GM12878 (cell line): ENCODE data around the gene ITGA5. TPM values are rescaled to one million over a fixed set of nuclear protein-coding genes. Genes with fewer than 3 reads are reported as not detected.

ENCODE experiments used
- CUX1 ChIP-seq: IDR thresholded peaks from 2 replicates; pipeline ENCODE4 v1.6.1; 2012; ENCODE audit warnings: improper control_type of control experiment, low read depth, low read length; ENCODE audit not compliant: insufficient replicate concordance
- MEF2A ChIP-seq: IDR thresholded peaks from 2 replicates; pipeline ENCODE4 v1.6.1; 2011; ENCODE audit warnings: low read depth, mild to moderate bottlenecking, low read length, moderate library complexity; ENCODE audit not compliant: insufficient read depth
- NR2F1 ChIP-seq: fragments of 450-650 bp; conservative IDR thresholded peaks from 2 replicates; pipeline ENCODE4 v1.6.1; 2017; ENCODE audit warnings: mild to moderate bottlenecking
- polyA plus RNA-seq, 11 experiments: library from polyadenylated mRNA; depleted of rRNA in 4 of 11; unstranded in 6 of 11; stranded (reverse) in 5 of 11; fragments of >200 nt; fragmentation: Nextera tagmentation in 4 of 11; fragmentation: Illumina TruSeq in 1 of 11; extraction: Ambion mirVana in 4 of 11; extraction: Trizol in 1 of 11; gene quantifications; 1 replicate in 1 of 11; 2 replicates in 10 of 11; pipeline versions ENCODE4 v1.2.1 to v1.2.3, GENCODE V29; 2011 to 2016; ENCODE audit warnings: inconsistent platforms in 2 of 11, missing spikeins in 2 of 11, low read depth in 1 of 11
- total RNA-seq, 4 experiments: library from RNA; depleted of rRNA in 3 of 4; stranded (reverse); fragments of >200 nt in 3 of 4; fragmentation: Illumina TruSeq in 1 of 4; extraction: Trizol in 1 of 4; gene quantifications; 2 replicates each; pipeline versions ENCODE4 v1.2.1 to v1.2.3, GENCODE V29; 2013 to 2021

Gene ITGA5
- total and polyA plus RNA-seq, 10 of the 15 experiments (the other 5 are each of a cell fraction or from before 2014, with no cell fraction given) = 0.15 to 22.5 (median 0.61) TPM

GRCh38 chr12:54349036-54349435, 70.0 kb downstream of the ITGA5 start (continued):
- TF ChIP-seq CUX1 (no peak), NR2F1 (no peak), MEF2A (no peak)

Other genes starting within 250 kb of the ITGA5 start
Only the 7 nearest of the 13 such genes appear.
- gene NFE2, start 118.3 kb downstream of the ITGA5 start, total RNA-seq (2014; rRNA removed) = not detected in 2 replicates
- not detected in 2 replicates for gene NFE2, start 118.3 kb downstream of the ITGA5 start, total RNA-seq (2014; rRNA removed; fragmentation: Illumina TruSeq; extraction: Trizol)
- 0.28 TPM in 1 of 2 replicates, not detected in the other for gene NFE2, start 118.3 kb downstream of the ITGA5 start, total RNA-seq (2021)
- gene NFE2, start 118.3 kb downstream of the ITGA5 start, polyA plus RNA-seq (2011; rRNA removed) = not detected in 2 replicates
- gene NFE2, start 118.3 kb downstream of the ITGA5 start, polyA plus RNA-seq (2014; fragmentation: Illumina TruSeq; extraction: Trizol) = not detected in 2 replicates
- gene NFE2, start 118.3 kb downstream of the ITGA5 start, polyA plus RNA-seq (2014; fragmentation: Nextera tagmentation; extraction: Ambion mirVana) = not detected
- 0.06 TPM in 1 of 2 replicates, not detected in the other for gene NFE2, start 118.3 kb downstream of the ITGA5 start, polyA plus RNA-seq (2014; rRNA removed)
- not detected for gene NFE2, start 118.3 kb downstream of the ITGA5 start, polyA plus RNA-seq (2016; fragmentation: Nextera tagmentation; extraction: Ambion mirVana)
- 112 and 131 TPM in 2 replicates for gene COPZ1, start 94.1 kb downstream of the ITGA5 start, total RNA-seq (2014; rRNA removed)
- 128 and 130 TPM in 2 replicates for gene COPZ1, start 94.1 kb downstream of the ITGA5 start, total RNA-seq (2014; rRNA removed; fragmentation: Illumina TruSeq; extraction: Trizol)
- 120 and 135 TPM in 2 replicates for gene COPZ1, start 94.1 kb downstream of the ITGA5 start, total RNA-seq (2021)
- 263 and 302 TPM in 2 replicates for gene COPZ1, start 94.1 kb downstream of the ITGA5 start, polyA plus RNA-seq (2011; rRNA removed)
- 177 and 205 TPM in 2 replicates for gene COPZ1, start 94.1 kb downstream of the ITGA5 start, polyA plus RNA-seq (2014; fragmentation: Illumina TruSeq; extraction: Trizol)
- 100 to 1,000 TPM; 260 to 378 TPM for gene COPZ1, start 94.1 kb downstream of the ITGA5 start, polyA plus RNA-seq (2014; fragmentation: Nextera tagmentation; extraction: Ambion mirVana)
- 123 and 129 TPM in 2 replicates for gene COPZ1, start 94.1 kb downstream of the ITGA5 start, polyA plus RNA-seq (2014; rRNA removed)
- gene COPZ1, start 94.1 kb downstream of the ITGA5 start, polyA plus RNA-seq (2016; fragmentation: Nextera tagmentation; extraction: Ambion mirVana) = 100 to 1,000 TPM; 192 to 209 TPM
- 2.4 and 3.4 TPM in 2 replicates for gene GPR84, start 54.8 kb downstream of the ITGA5 start, total RNA-seq (2014; rRNA removed)
- gene GPR84, start 54.8 kb downstream of the ITGA5 start, total RNA-seq (2014; rRNA removed; fragmentation: Illumina TruSeq; extraction: Trizol) = 1.9 and 2.0 TPM in 2 replicates
- gene GPR84, start 54.8 kb downstream of the ITGA5 start, total RNA-seq (2021) = 3.7 and 4.0 TPM in 2 replicates
- gene GPR84, start 54.8 kb downstream of the ITGA5 start, polyA plus RNA-seq (2011; rRNA removed) = 0.12 and 0.37 TPM in 2 replicates
- gene GPR84, start 54.8 kb downstream of the ITGA5 start, polyA plus RNA-seq (2014; fragmentation: Illumina TruSeq; extraction: Trizol) = 1.6 and 4.1 TPM in 2 replicates
- gene GPR84, start 54.8 kb downstream of the ITGA5 start, polyA plus RNA-seq (2014; fragmentation: Nextera tagmentation; extraction: Ambion mirVana) = 1 to 10 TPM; 2.1 to 4.7 TPM
- 2.4 and 3.2 TPM in 2 replicates for gene GPR84, start 54.8 kb downstream of the ITGA5 start, polyA plus RNA-seq (2014; rRNA removed)
- 1 to 10 TPM; 2.7 to 4.0 TPM for gene GPR84, start 54.8 kb downstream of the ITGA5 start, polyA plus RNA-seq (2016; fragmentation: Nextera tagmentation; extraction: Ambion mirVana)
- 1.8 and 1.9 TPM in 2 replicates for gene ZNF385A, start 34.5 kb downstream of the ITGA5 start, total RNA-seq (2014; rRNA removed)
- 1.2 and 1.3 TPM in 2 replicates for gene ZNF385A, start 34.5 kb downstream of the ITGA5 start, total RNA-seq (2014; rRNA removed; fragmentation: Illumina TruSeq; extraction: Trizol)
- gene ZNF385A, start 34.5 kb downstream of the ITGA5 start, total RNA-seq (2021) = 23.3 and 23.5 TPM in 2 replicates
- gene ZNF385A, start 34.5 kb downstream of the ITGA5 start, polyA plus RNA-seq (2011; rRNA removed) = 0.24 and 2.0 TPM in 2 replicates
- 4.6 and 10.4 TPM in 2 replicates for gene ZNF385A, start 34.5 kb downstream of the ITGA5 start, polyA plus RNA-seq (2014; fragmentation: Illumina TruSeq; extraction: Trizol)
- gene ZNF385A, start 34.5 kb downstream of the ITGA5 start, polyA plus RNA-seq (2014; fragmentation: Nextera tagmentation; extraction: Ambion mirVana) = under 1 TPM; 0.26 to 0.62 TPM
- gene ZNF385A, start 34.5 kb downstream of the ITGA5 start, polyA plus RNA-seq (2014; rRNA removed) = 7.7 and 10.8 TPM in 2 replicates
- 10 to 100 TPM; 24.6 to 26.1 TPM for gene ZNF385A, start 34.5 kb downstream of the ITGA5 start, polyA plus RNA-seq (2016; fragmentation: Nextera tagmentation; extraction: Ambion mirVana)
- gene GTSF1, start 54.3 kb upstream of the ITGA5 start, total RNA-seq (2014; rRNA removed) = 82.4 and 95.4 TPM in 2 replicates
- 100 and 102 TPM in 2 replicates for gene GTSF1, start 54.3 kb upstream of the ITGA5 start, total RNA-seq (2014; rRNA removed; fragmentation: Illumina TruSeq; extraction: Trizol)
- 65.9 and 67.9 TPM in 2 replicates for gene GTSF1, start 54.3 kb upstream of the ITGA5 start, total RNA-seq (2021)
- 1.5 and 1.6 TPM in 2 replicates for gene GTSF1, start 54.3 kb upstream of the ITGA5 start, polyA plus RNA-seq (2011; rRNA removed)
- 146 and 192 TPM in 2 replicates for gene GTSF1, start 54.3 kb upstream of the ITGA5 start, polyA plus RNA-seq (2014; fragmentation: Illumina TruSeq; extraction: Trizol)
- 100 to 1,000 TPM; 257 to 374 TPM for gene GTSF1, start 54.3 kb upstream of the ITGA5 start, polyA plus RNA-seq (2014; fragmentation: Nextera tagmentation; extraction: Ambion mirVana)
- 114 and 139 TPM in 2 replicates for gene GTSF1, start 54.3 kb upstream of the ITGA5 start, polyA plus RNA-seq (2014; rRNA removed)
- 100 to 1,000 TPM; 178 to 186 TPM for gene GTSF1, start 54.3 kb upstream of the ITGA5 start, polyA plus RNA-seq (2016; fragmentation: Nextera tagmentation; extraction: Ambion mirVana)
- 152 and 168 TPM in 2 replicates for gene NCKAP1L, start 78.5 kb upstream of the ITGA5 start, total RNA-seq (2014; rRNA removed)
- gene NCKAP1L, start 78.5 kb upstream of the ITGA5 start, total RNA-seq (2014; rRNA removed; fragmentation: Illumina TruSeq; extraction: Trizol) = 131 and 136 TPM in 2 replicates
- gene NCKAP1L, start 78.5 kb upstream of the ITGA5 start, total RNA-seq (2021) = 131 and 133 TPM in 2 replicates
- 206 and 215 TPM in 2 replicates for gene NCKAP1L, start 78.5 kb upstream of the ITGA5 start, polyA plus RNA-seq (2011; rRNA removed)
- gene NCKAP1L, start 78.5 kb upstream of the ITGA5 start, polyA plus RNA-seq (2014; fragmentation: Illumina TruSeq; extraction: Trizol) = 123 and 147 TPM in 2 replicates
- 10 to 100 TPM; 16.9 to 41.0 TPM for gene NCKAP1L, start 78.5 kb upstream of the ITGA5 start, polyA plus RNA-seq (2014; fragmentation: Nextera tagmentation; extraction: Ambion mirVana)
- 96.8 and 101 TPM in 2 replicates for gene NCKAP1L, start 78.5 kb upstream of the ITGA5 start, polyA plus RNA-seq (2014; rRNA removed)
- gene NCKAP1L, start 78.5 kb upstream of the ITGA5 start, polyA plus RNA-seq (2016; fragmentation: Nextera tagmentation; extraction: Ambion mirVana) = 10 to 100 TPM; 84.7 to 87.9 TPM
- gene PDE1B, start 130.3 kb upstream of the ITGA5 start, total RNA-seq (2014; rRNA removed) = 3.3 and 3.6 TPM in 2 replicates
- 2.4 and 2.9 TPM in 2 replicates for gene PDE1B, start 130.3 kb upstream of the ITGA5 start, total RNA-seq (2014; rRNA removed; fragmentation: Illumina TruSeq; extraction: Trizol)
- gene PDE1B, start 130.3 kb upstream of the ITGA5 start, total RNA-seq (2021) = 2.6 and 3.5 TPM in 2 replicates
- gene PDE1B, start 130.3 kb upstream of the ITGA5 start, polyA plus RNA-seq (2011; rRNA removed) = 8.1 and 10.3 TPM in 2 replicates
- 6.5 and 7.6 TPM in 2 replicates for gene PDE1B, start 130.3 kb upstream of the ITGA5 start, polyA plus RNA-seq (2014; fragmentation: Illumina TruSeq; extraction: Trizol)
- under 1 TPM; 0.26 to 0.49 TPM for gene PDE1B, start 130.3 kb upstream of the ITGA5 start, polyA plus RNA-seq (2014; fragmentation: Nextera tagmentation; extraction: Ambion mirVana)
- 6.4 TPM in 2 replicates for gene PDE1B, start 130.3 kb upstream of the ITGA5 start, polyA plus RNA-seq (2014; rRNA removed)
- gene PDE1B, start 130.3 kb upstream of the ITGA5 start, polyA plus RNA-seq (2016; fragmentation: Nextera tagmentation; extraction: Ambion mirVana) = 1 to 10 TPM; 1.0 to 1.4 TPM